Keratinocyte (primary cell): ENCODE measurements around the gene SGCE. TPM values are rescaled to one million over a fixed set of nuclear protein-coding genes. Genes with fewer than 3 reads are reported as not detected.
A peak's percentile ranks its signal among the peaks of the same experiment; 100 is the strongest.

Experiments
- DNase-seq: peaks from one replicate; pipeline ENCODE4 v3.0.0-alpha.2; 2011; ENCODE audit warnings: low read depth, missing footprints, low spot score
- FAIRE-seq: peaks from 2 replicates; lab custom pipeline; 2011; peaks lifted over from hg19 to GRCh38; lab: Jason Lieb, UNC
- H2AFZ ChIP-seq: 2 replicates; pipeline ENCODE4 v1.6.0; 2012; ENCODE audit warnings: low read length, control low read depth, inconsistent platforms; ENCODE audit not compliant: control insufficient read depth
- H3K27ac ChIP-seq: 2 replicates; pipeline ENCODE4 v1.5.1; 2011; ENCODE audit warnings: low read length; ENCODE audit not compliant: control insufficient read depth, insufficient read depth
- H3K27me3 ChIP-seq: 3 replicates; pipeline ENCODE4 v1.6.0; 2011; ENCODE audit warnings: low read length; ENCODE audit not compliant: control insufficient read depth, insufficient read depth; ENCODE audit errors: extremely low read depth
- H3K36me3 ChIP-seq, 2 experiments: 2 replicates in 1 of 2; 3 replicates in 1 of 2; pipeline ENCODE4 v1.5.1; 2011; ENCODE audit warnings: low read length in 2 of 2, mild to moderate bottlenecking in 1 of 2; ENCODE audit not compliant: control insufficient read depth in 2 of 2, insufficient read depth in 2 of 2; ENCODE audit errors: extremely low read depth in 1 of 2
- H3K4me1 ChIP-seq: 3 replicates; pipeline ENCODE4 v1.5.1; 2011; ENCODE audit warnings: low read length; ENCODE audit not compliant: control insufficient read depth, insufficient read depth; ENCODE audit errors: extremely low read depth
- H3K4me2 ChIP-seq: 3 replicates; pipeline ENCODE4 v1.6.0; 2011; ENCODE audit warnings: low read depth, low read length; ENCODE audit not compliant: control insufficient read depth, insufficient read depth; ENCODE audit errors: extremely low read depth
- H3K4me3 ChIP-seq, 3 experiments: fragments of 200-600 bp in 1 of 3; sonication (generic) in 1 of 3; 2 replicates in 2 of 3; 3 replicates in 1 of 3; pipeline ENCODE4 v1.5.1; 2011 to 2016; ENCODE audit warnings: low read length in 3 of 3, mild to moderate bottlenecking in 3 of 3, control low read depth in 2 of 3, inconsistent platforms in 1 of 3, low read depth in 1 of 3, mixed read lengths in 1 of 3, mixed run types in 1 of 3, moderate library complexity in 1 of 3; ENCODE audit not compliant: control insufficient read depth in 2 of 3, insufficient read depth in 2 of 3; ENCODE audit errors: extremely low read depth in 1 of 3
- H3K79me2 ChIP-seq: 2 replicates; pipeline ENCODE4 v1.6.0; 2012; ENCODE audit warnings: low read length; ENCODE audit not compliant: control insufficient read depth, insufficient read depth
- H3K9ac ChIP-seq: 3 replicates; pipeline ENCODE4 v1.6.0; 2011; ENCODE audit warnings: low read length; ENCODE audit not compliant: control insufficient read depth, insufficient read depth; ENCODE audit errors: extremely low read depth
- H3K9me1 ChIP-seq: 3 replicates; pipeline ENCODE4 v1.6.0; 2011; ENCODE audit warnings: low read length; ENCODE audit not compliant: control insufficient read depth, insufficient read depth; ENCODE audit errors: extremely low read depth
- H3K9me3 ChIP-seq: 2 replicates; pipeline ENCODE4 v1.5.1; 2012; ENCODE audit warnings: low read depth, low read length; ENCODE audit not compliant: control insufficient read depth
- H4K20me1 ChIP-seq: 3 replicates; pipeline ENCODE4 v1.6.0; 2011; ENCODE audit warnings: low read length; ENCODE audit not compliant: control insufficient read depth, insufficient read depth; ENCODE audit errors: extremely low read depth
- CTCF ChIP-seq, 3 experiments: IDR thresholded peaks in 1 of 3; conservative IDR thresholded peaks in 1 of 3; optimal IDR thresholded peaks in 1 of 3; 2 replicates in 2 of 3; 3 replicates in 1 of 3; pipeline versions ENCODE3 to v1.5.1; 2011; ENCODE audit warnings: low read length in 3 of 3, mild to moderate bottlenecking in 3 of 3, moderate library complexity in 2 of 3, control low read depth in 1 of 3, inconsistent platforms in 1 of 3; ENCODE audit not compliant: insufficient read depth in 2 of 3; ENCODE audit errors: extremely low read depth in 1 of 3
- EZH2 ChIP-seq: IDR thresholded peaks from one replicate; pipeline ENCODE4 v1.6.1; 2012; ENCODE audit warnings: inconsistent platforms, mild to moderate bottlenecking, low read length, moderate library complexity
- dilution Hi-C: fragments of 300-500 bp; cut with MboI; formaldehyde crosslinking; loops from one replicate; pipeline ENCODE4 v1.7.0; 2020; ENCODE audit warnings: low sequenced_read_pairs; ENCODE audit not compliant: extremely low pct_ligation_motif_present
- polyA plus RNA-seq, 5 experiments: library from polyadenylated mRNA; depleted of rRNA in 3 of 5; stranded (reverse) in 3 of 5; stranded (forward) in 1 of 5; unstranded in 1 of 5; fragments of >200 nt; gene quantifications; 1 replicate in 1 of 5; 2 replicates in 3 of 5; 3 replicates in 1 of 5; pipeline versions ENCODE4 v1.2.1 to v1.2.3, GENCODE V29; 2011 to 2012; ENCODE audit warnings: missing spikeins in 2 of 5, low read depth in 1 of 5, low replicate concordance in 1 of 5

The SGCE gene
- polyA plus RNA-seq, 1 donor (not counting 4 experiments of a cell fraction or from before 2014, with no cell fraction given), result 7.9 TPM

GRCh38 chr7:94654783-94655125, 1.2 kb downstream of the SGCE start:
- Histone ChIP-seq H2AFZ (peak overlapping the region; percentile 65), H3K9ac (no peak overlapping the region)
- dilution Hi-C loops, result no loop called here

GRCh38 chr7:94650147-94651051, 5.5 kb downstream of the SGCE start:
- Histone ChIP-seq H2AFZ (no peak overlapping the region), H3K79me2 (no peaks in the 10 kb centered on the region), H3K36me3 (no peaks in the 10 kb centered on the region), H3K4me2 (no peak overlapping the region), H3K27me3 (peaks cover 21% of the 10 kb centered on the region), H3K9ac (no peak overlapping the region), H3K27ac (no peak overlapping the region), H4K20me1 (no peaks in the 10 kb centered on the region), H3K9me1 (no peaks in the 10 kb centered on the region), H3K4me1 (peaks cover 20% of the 10 kb centered on the region), H3K4me3 (no peak overlapping the region), H3K9me3 (no peaks in the 10 kb centered on the region)
- dilution Hi-C loops, result no loop called here
- no peak for TF ChIP-seq EZH2
- TF ChIP-seq CTCF (optimal IDR thresholded peaks at IDR 0.05 in 1 of 3, IDR thresholded peaks at IDR 0.05 in 1 of 3, conservative IDR thresholded peaks at IDR 0.05 in 1 of 3; ENCODE audit: extremely low read depth in 1 of 3, insufficient read depth in 2 of 3, low read length in 3 of 3), result no peak
- no peak for FAIRE-seq
- no peak for DNase-seq

More at GRCh38 chr7:94654783-94655125, 1.2 kb downstream of the SGCE start:
- peaks cover 33% of the 10 kb centered on the region for H3K27me3 ChIP-seq
- no peak overlapping the region for H3K27ac ChIP-seq
- H3K36me3 ChIP-seq, result no peaks in the 10 kb centered on the region
- H3K4me1 ChIP-seq, result peaks cover 14% of the 10 kb centered on the region
- DNase-seq (no peak), FAIRE-seq (no peak)
- H3K4me3 ChIP-seq, result peak overlapping the region; percentile 36 to 63 (median 47)
- no peaks in the 10 kb centered on the region for H4K20me1 ChIP-seq
- no peaks in the 10 kb centered on the region for H3K79me2 ChIP-seq
- no peak for TF ChIP-seq EZH2
- no peaks in the 10 kb centered on the region for H3K9me3 ChIP-seq
- H3K4me2 ChIP-seq, result peak overlapping the region; percentile 85
- H3K9me1 ChIP-seq, result no peaks in the 10 kb centered on the region
